K562 (cell line): ENCODE data around the gene NTRK1. TPM values are rescaled to one million over a fixed set of nuclear protein-coding genes. Genes with fewer than 3 reads are reported as not detected.
A peak's percentile ranks its signal among the peaks of the same experiment; 100 is the strongest.

ENCODE experiments used
- ARID2 ChIP-seq: fragments of 450-650 bp; IDR thresholded peaks from 2 replicates; pipeline ENCODE4 v1.6.1; 2017; ENCODE audit warnings: antibody characterized with exemption, mild to moderate bottlenecking
- BACH1 ChIP-seq: fragments of 200-800 bp; sonication (Bioruptor generic); IDR thresholded peaks from 2 replicates; pipeline ENCODE4 v1.6.1; 2016; ENCODE audit warnings: missing genetic modification characterization, missing compliant biosample characterization
- CBFA2T3 ChIP-seq: fragments of 450-650 bp; IDR thresholded peaks from 2 replicates; pipeline ENCODE4 v1.6.1; 2017
- FOSL1 ChIP-seq: fragments of 200-800 bp; sonication (Bioruptor generic); conservative IDR thresholded peaks from 2 replicates; pipeline ENCODE4 v1.6.1; 2016; ENCODE audit warnings: missing genetic modification characterization, missing compliant biosample characterization
- KAT7 ChIP-seq: sonication (generic); formaldehyde crosslinking; IDR thresholded peaks from 2 replicates; pipeline ENCODE4 v1.8.0; 2022; ENCODE audit warnings: missing genetic modification reagents, mild to moderate bottlenecking, borderline replicate concordance
- L3MBTL2 ChIP-seq: fragments of 450-650 bp; IDR thresholded peaks from 2 replicates; pipeline ENCODE4 v1.6.1; 2016; ENCODE audit warnings: mild to moderate bottlenecking, moderate library complexity
- RBM15 ChIP-seq: fragments of 200-400 bp; formaldehyde crosslinking; IDR thresholded peaks from 2 replicates; pipeline ENCODE4 v1.6.1; 2018; ENCODE audit warnings: mild to moderate bottlenecking, low read length, moderate library complexity; ENCODE audit not compliant: insufficient read depth
- TEAD4 ChIP-seq, 2 experiments: sonication (generic) in 1 of 2; formaldehyde crosslinking in 1 of 2; IDR thresholded peaks; 2 replicates each; pipeline versions ENCODE4 v1.6.1 to v1.8.0; 2012 to 2022; ENCODE audit warnings: borderline replicate concordance in 1 of 2, inconsistent platforms in 1 of 2, low read length in 1 of 2, mild to moderate bottlenecking in 1 of 2, missing genetic modification reagents in 1 of 2
- TOE1 ChIP-seq, 2 experiments: fragments of 450-650 bp in 1 of 2; sonication (generic) in 1 of 2; formaldehyde crosslinking in 1 of 2; IDR thresholded peaks; 2 replicates each; pipeline versions ENCODE4 v1.7.1 to v1.8.0; 2016 to 2022; ENCODE audit warnings: borderline replicate concordance in 2 of 2, mild to moderate bottlenecking in 2 of 2, antibody characterized with exemption in 1 of 2, inconsistent platforms in 1 of 2, low read depth in 1 of 2, missing genetic modification reagents in 1 of 2, moderate library complexity in 1 of 2
- ZNF316 ChIP-seq: fragments of 450-650 bp; IDR thresholded peaks from 2 replicates; pipeline ENCODE4 v1.6.1; 2016
- polyA plus RNA-seq, 8 experiments: library from polyadenylated mRNA; depleted of rRNA in 4 of 8; stranded (reverse) in 5 of 8; unstranded in 3 of 8; fragments of >200 nt; fragmentation: Nextera tagmentation in 2 of 8; fragmentation: Illumina TruSeq in 1 of 8; extraction: Ambion mirVana in 2 of 8; extraction: Trizol in 1 of 8; gene quantifications; 2 replicates each; pipeline versions ENCODE4 v1.2.1 to v1.2.3, GENCODE V29; 2011 to 2014; ENCODE audit warnings: inconsistent platforms in 1 of 8, missing spikeins in 1 of 8
- total RNA-seq, 7 experiments: library from RNA; depleted of rRNA in 6 of 7; stranded (reverse); fragments of >200 nt in 6 of 7; fragmentation: Illumina TruSeq in 2 of 7; extraction: Trizol in 2 of 7; gene quantifications; 2 replicates each; pipeline versions ENCODE4 v1.2.1 to v1.2.3, GENCODE V29; 2011 to 2021; ENCODE audit warnings: low replicate concordance in 1 of 7
- TF ChIP-seq, protein P1 (sequence below): fragments of 450-650 bp; IDR thresholded peaks from 2 replicates; pipeline ENCODE4 v1.6.1; 2016; ENCODE audit warnings: low read depth, mild to moderate bottlenecking, moderate library complexity
- TF ChIP-seq, protein P2 (sequence below): fragments of 450-650 bp; IDR thresholded peaks from 2 replicates; pipeline ENCODE4 v1.6.1; 2016; ENCODE audit warnings: borderline replicate concordance
- TF ChIP-seq, protein P3 (sequence below): fragments of 200-800 bp; sonication (Bioruptor generic); IDR thresholded peaks from 2 replicates; pipeline ENCODE4 v1.6.1; 2017; ENCODE audit warnings: missing genetic modification characterization, missing compliant biosample characterization
- TF ChIP-seq, protein P4 (sequence below): fragments of 250-450 bp; sonication (Bioruptor Pico); IDR thresholded peaks from 2 replicates; pipeline ENCODE4 v1.4.0; 2020; ENCODE audit warnings: mild to moderate bottlenecking
- TF ChIP-seq, protein P5 (sequence below), 3 experiments: fragments of 200-800 bp in 1 of 3; fragments of 250-450 bp in 1 of 3; fragments of 450-650 bp in 1 of 3; sonication (Bioruptor Pico) in 1 of 3; sonication (Bioruptor generic) in 1 of 3; formaldehyde crosslinking in 1 of 3; IDR thresholded peaks; 2 replicates each; pipeline versions ENCODE4 v1.6.1 to v1.8.0; 2016 to 2022; ENCODE audit warnings: mild to moderate bottlenecking in 2 of 3, missing genetic modification characterization in 2 of 3, missing compliant biosample characterization in 1 of 3, moderate library complexity in 1 of 3

The NTRK1 gene
- total and polyA plus RNA-seq, 9 of the 15 experiments (the other 6 are each of a cell fraction or from before 2014, with no cell fraction given) = 0.46 to 30.0 (median 7.9) TPM

DNA sequence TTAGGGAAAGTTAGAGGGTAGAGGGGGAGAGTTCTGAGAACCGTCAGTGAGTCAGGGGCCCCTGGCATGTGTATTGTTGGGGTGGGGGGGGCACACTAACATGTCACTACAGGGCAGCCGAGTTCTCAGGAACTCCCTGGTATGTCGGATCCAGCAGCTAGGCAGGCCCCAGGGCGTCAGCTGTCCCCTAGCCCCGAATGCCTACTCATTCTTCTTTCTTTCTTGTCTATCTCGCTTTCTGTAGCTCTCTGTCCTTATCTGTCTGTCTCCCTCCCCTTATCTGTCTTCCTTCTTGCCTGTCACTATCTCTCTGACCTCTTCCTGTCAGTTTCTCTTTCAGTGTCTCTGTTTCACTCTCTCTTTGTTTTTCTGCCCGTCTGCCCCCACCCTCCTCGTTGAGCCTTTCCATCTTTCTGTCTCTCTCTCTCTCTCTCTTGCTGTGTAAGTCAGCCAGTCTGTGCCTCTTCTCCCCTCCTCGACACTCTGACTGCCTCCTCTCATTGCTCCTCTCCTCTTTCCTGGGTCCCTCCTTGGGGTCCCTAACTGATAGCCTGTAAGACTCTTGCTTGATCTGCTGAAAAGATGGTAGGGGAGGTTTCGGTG lies 2.4 kb downstream of the NTRK1 start (continued):
- TF ChIP-seq CBFA2T3 = peak; percentile 95
- 0 out of 2 replicates have a peak, but pooled peaks have one; percentile 47 for TF ChIP-seq FOSL1 (tag)
- no peak for TF ChIP-seq RBM15
- no peak for TF ChIP-seq BACH1 (tag)
- TF ChIP-seq KAT7 (CRISPR knock-in tag) = peak; percentile 55; the same call in 1 of the 2 replicates
- TF ChIP-seq, protein P1, sequence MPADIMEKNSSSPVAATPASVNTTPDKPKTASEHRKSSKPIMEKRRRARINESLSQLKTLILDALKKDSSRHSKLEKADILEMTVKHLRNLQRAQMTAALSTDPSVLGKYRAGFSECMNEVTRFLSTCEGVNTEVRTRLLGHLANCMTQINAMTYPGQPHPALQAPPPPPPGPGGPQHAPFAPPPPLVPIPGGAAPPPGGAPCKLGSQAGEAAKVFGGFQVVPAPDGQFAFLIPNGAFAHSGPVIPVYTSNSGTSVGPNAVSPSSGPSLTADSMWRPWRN = peak; percentile 34; the same call in 1 of the 2 replicates
- TF ChIP-seq TEAD4 (IDR thresholded peaks at IDR 0.05; ENCODE audit: low read length) = peak; percentile 68
- no peak for TF ChIP-seq TEAD4 (CRISPR knock-in tag; IDR thresholded peaks at IDR 0.05; ENCODE audit: borderline replicate concordance)
- TF ChIP-seq, protein P2, sequence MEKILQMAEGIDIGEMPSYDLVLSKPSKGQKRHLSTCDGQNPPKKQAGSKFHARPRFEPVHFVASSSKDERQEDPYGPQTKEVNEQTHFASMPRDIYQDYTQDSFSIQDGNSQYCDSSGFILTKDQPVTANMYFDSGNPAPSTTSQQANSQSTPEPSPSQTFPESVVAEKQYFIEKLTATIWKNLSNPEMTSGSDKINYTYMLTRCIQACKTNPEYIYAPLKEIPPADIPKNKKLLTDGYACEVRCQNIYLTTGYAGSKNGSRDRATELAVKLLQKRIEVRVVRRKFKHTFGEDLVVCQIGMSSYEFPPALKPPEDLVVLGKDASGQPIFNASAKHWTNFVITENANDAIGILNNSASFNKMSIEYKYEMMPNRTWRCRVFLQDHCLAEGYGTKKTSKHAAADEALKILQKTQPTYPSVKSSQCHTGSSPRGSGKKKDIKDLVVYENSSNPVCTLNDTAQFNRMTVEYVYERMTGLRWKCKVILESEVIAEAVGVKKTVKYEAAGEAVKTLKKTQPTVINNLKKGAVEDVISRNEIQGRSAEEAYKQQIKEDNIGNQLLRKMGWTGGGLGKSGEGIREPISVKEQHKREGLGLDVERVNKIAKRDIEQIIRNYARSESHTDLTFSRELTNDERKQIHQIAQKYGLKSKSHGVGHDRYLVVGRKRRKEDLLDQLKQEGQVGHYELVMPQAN = peak; percentile 53; the same call in 1 of the 2 replicates
- 0 out of 2 replicates have a peak, but pooled peaks have one; percentile 11 for TF ChIP-seq L3MBTL2
- TF ChIP-seq, protein P3, sequence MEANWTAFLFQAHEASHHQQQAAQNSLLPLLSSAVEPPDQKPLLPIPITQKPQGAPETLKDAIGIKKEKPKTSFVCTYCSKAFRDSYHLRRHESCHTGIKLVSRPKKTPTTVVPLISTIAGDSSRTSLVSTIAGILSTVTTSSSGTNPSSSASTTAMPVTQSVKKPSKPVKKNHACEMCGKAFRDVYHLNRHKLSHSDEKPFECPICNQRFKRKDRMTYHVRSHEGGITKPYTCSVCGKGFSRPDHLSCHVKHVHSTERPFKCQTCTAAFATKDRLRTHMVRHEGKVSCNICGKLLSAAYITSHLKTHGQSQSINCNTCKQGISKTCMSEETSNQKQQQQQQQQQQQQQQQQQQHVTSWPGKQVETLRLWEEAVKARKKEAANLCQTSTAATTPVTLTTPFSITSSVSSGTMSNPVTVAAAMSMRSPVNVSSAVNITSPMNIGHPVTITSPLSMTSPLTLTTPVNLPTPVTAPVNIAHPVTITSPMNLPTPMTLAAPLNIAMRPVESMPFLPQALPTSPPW (CRISPR knock-in tag) = peak; percentile 74
- peak; percentile 24; the same call in 1 of the 2 replicates for TF ChIP-seq ARID2
- TF ChIP-seq ZNF316 = peak; percentile 84
- TF ChIP-seq, protein P4, sequence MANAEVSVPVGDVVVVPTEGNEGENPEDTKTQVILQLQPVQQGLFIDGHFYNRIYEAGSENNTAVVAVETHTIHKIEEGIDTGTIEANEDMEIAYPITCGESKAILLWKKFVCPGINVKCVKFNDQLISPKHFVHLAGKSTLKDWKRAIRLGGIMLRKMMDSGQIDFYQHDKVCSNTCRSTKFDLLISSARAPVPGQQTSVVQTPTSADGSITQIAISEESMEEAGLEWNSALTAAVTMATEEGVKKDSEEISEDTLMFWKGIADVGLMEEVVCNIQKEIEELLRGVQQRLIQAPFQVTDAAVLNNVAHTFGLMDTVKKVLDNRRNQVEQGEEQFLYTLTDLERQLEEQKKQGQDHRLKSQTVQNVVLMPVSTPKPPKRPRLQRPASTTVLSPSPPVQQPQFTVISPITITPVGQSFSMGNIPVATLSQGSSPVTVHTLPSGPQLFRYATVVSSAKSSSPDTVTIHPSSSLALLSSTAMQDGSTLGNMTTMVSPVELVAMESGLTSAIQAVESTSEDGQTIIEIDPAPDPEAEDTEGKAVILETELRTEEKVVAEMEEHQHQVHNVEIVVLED (CRISPR knock-in tag) = no peak
- TF ChIP-seq TOE1 (IDR thresholded peaks at IDR 0.05; ENCODE audit: borderline replicate concordance) = peak; percentile 64; the same call in 1 of the 2 replicates
- no peak for TF ChIP-seq TOE1 (CRISPR knock-in tag; IDR thresholded peaks at IDR 0.05; ENCODE audit: borderline replicate concordance, low read depth)
- TF ChIP-seq, protein P5, sequence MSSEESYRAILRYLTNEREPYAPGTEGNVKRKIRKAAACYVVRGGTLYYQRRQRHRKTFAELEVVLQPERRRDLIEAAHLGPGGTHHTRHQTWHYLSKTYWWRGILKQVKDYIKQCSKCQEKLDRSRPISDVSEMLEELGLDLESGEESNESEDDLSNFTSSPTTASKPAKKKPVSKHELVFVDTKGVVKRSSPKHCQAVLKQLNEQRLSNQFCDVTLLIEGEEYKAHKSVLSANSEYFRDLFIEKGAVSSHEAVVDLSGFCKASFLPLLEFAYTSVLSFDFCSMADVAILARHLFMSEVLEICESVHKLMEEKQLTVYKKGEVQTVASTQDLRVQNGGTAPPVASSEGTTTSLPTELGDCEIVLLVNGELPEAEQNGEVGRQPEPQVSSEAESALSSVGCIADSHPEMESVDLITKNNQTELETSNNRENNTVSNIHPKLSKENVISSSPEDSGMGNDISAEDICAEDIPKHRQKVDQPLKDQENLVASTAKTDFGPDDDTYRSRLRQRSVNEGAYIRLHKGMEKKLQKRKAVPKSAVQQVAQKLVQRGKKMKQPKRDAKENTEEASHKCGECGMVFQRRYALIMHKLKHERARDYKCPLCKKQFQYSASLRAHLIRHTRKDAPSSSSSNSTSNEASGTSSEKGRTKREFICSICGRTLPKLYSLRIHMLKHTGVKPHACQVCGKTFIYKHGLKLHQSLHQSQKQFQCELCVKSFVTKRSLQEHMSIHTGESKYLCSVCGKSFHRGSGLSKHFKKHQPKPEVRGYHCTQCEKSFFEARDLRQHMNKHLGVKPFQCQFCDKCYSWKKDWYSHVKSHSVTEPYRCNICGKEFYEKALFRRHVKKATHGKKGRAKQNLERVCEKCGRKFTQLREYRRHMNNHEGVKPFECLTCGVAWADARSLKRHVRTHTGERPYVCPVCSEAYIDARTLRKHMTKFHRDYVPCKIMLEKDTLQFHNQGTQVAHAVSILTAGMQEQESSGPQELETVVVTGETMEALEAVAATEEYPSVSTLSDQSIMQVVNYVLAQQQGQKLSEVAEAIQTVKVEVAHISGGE (CRISPR knock-in tag; IDR thresholded peaks at IDR 0.05) = peak in 1 of 3 experiments; percentile 38; a peak in 2 of 6 replicates
